GM18858 (cell line): Measurements from ENCODE around the gene ENTHD1.

Experiments used
- ATAC-seq: cut with Tn5 transposase; IDR thresholded peaks from one replicate; pipeline ENCODE4 v1.9.1; 2021; ENCODE audit not compliant: unreplicated experiment

ENTHD1 gene

DNA sequence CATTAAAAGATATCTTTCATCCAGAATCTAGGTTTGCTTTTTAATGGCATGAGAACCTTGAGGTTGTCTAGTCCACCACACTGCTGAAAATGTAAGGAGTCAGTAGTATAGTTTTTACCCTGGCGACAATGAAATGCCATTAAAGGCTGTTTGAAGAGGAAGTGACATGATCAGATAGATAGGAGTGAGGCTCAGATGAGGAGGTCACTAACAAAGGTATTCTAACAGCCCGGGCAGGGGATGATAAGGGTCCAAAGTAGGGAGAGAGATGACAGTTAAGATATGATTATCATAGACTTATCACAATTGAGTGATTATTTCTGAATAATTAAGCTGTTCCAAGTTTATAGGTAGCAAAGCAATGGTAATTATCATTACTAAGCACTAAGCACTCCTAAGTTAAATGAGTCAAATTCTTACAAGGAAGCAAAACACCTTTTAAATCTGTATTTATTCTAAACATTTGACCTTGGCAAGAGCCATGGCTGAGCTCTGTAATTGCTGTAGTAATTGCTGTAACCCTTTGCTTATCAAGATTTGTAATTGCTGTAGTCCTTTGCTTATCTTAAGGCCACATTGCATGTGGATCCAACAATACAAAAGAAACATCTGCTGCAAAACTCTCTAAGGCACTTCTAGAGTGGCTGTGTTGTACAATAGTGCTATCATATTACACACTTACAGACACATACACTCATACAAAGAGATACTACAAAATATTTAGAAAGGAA is 92.6 kb downstream of the ENTHD1 start:
- ATAC-seq: no peak

DNA sequence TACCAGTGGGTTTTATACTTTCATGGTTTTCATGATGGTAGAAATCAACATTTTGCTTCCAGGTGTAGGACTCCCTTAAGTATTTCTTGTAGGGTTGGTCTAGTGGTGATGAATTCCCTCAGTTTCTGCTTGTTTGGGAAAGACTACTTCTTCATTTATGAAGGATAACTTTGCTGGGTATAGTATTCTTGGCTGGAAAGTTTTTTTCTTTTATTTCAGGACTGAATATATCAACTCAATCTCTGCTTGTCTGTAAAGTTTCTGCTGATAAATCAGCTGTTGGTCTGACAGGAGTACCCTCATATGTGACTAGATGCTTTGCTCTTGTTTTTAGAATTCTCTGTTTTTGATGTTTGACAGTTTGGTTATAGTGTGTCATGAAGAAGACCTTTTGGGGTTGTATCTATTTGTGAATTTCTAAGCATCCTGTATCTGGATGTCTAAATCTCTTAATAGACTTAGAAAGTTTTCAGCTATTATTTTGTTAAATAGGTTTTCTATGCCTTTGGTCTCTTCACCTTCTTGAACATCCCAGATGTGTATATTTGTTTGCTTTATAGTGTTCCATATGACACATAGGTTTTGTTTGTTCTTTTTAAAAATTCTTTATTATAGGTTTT is 95.9 kb downstream of the ENTHD1 start:
- no peak for ATAC-seq

DNA sequence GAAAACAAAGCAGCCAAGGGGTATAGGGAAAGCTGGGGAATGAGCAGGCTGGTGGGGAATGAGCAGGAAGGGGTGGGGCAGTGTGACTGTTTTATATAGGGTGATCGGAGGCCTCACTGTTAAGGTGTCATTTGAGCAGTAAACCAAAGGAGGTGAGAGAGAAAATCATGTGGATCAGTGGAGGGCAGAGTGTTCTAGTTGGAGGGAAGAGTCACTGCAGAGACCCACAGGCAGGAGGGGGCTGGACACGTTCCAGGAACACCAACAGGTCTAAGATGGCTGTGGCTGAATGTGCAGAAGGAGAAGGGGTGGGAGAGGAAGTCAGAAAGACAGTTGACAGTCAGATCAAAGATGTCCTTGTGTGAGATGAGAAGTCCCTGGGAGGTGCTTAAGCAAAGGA is 103.8 kb downstream of the ENTHD1 start:
- ATAC-seq: no peak

DNA sequence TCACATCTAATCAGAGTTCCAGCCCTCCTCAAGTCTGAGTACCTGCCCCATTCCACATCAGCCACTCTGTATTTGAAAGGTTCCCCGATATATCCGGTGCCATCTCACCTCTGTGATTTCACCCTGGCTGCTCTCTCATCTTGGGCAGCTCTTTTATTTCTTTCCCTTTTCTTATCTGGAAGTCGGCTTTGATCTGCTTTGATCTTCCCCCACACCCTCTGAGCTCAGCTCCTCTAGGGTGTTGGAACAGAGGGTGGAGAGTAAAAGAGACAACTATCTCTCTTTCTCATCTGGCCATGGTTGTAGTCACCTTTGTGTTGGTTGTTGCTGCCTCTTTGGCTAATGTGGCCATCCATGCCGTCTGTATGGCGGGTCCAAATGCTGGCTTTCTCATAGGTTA is 108.3 kb downstream of the ENTHD1 start:
- no peak for ATAC-seq

DNA sequence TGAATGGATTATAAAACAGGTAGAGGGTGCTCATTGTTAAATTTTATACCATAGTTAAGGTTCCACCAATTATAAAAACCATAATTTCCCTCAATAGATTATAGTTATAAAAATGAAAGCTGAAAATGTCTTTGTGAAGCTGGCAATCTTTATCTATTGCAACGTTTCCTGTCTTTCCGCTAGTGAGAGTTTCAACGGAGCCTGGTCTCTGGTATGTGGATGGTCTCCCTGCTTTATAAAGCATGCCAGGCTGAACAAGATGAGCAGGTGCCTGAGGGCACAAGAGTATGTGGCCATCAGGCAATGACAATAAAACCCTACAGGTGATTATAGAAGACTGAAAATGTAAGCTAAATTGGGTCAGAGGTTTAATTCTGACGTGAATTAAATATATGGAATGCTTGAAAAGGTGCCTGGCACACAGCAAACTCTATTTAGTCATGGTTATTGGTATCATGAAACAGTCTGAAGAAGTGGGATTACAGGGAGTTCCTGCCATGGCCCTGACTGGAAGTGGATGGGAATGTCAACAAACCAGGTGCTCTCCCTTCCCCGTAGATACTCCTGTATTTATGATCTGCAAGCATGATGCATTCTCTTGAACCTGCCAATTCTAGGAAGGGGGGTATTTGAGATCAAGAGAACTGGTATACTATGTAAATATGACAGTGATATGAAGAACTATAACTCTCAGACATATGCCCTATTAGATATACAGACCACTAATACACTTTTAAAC is 115.7 kb downstream of the ENTHD1 start:
- no peak for ATAC-seq

DNA sequence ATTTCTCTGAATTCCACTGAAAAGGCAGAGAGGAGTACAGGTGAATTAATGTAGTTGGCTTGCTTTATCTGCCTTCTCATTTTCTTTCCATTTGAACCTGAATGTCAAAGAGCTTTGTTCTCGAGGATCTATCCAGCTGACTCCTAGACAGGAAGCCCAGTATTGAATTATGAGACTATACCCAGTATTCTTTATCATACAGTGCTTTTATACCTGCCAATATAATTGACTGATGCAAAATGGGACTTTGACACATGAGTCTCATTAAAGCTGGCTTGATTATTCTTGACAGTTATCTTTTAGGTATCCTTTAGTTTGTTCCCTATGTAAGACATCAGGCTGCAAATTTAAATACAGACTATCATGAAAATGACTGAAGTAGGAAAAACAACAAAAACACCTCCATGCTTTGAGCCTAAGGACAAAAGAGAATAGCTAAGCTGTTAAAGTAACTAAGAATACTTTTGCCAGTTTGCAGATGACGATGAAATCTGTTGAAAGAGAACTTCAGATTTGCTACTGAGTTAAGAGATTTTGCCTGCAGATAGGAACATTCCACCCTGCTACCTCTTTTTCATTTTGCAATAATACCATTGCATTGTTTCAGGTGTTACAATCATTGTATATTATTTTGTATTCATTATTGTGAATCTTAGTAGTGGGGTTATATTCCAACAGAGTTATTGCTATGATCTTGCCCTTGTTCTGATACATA is 117.1 kb downstream of the ENTHD1 start:
- no peak for ATAC-seq

DNA sequence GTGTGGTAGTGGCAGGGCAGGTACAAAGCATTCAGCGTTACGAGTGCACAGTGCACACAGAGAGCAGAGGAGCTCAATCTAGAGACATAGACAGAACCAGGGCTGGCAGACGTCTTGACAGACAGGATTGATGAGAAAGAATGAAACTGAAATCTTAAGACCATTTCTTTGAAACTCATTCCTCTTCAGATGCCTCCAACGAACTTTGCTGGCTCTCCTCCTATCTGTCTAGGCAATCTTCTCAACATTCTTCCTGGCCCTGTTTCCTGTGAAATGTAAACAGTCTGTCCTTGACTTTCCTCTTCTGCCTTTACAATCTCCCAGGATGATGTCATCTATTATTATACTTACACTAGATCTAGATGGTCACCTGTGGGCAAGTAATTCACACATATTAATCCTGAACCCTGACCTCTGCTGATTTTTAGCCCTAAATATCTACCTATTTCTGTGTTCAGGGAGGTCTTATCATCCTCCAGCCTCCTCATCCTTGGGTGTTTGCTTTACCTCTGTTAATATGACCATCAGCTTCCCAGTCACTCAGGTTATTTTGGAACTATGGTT is 119.5 kb downstream of the ENTHD1 start:
- ATAC-seq: no peak

DNA sequence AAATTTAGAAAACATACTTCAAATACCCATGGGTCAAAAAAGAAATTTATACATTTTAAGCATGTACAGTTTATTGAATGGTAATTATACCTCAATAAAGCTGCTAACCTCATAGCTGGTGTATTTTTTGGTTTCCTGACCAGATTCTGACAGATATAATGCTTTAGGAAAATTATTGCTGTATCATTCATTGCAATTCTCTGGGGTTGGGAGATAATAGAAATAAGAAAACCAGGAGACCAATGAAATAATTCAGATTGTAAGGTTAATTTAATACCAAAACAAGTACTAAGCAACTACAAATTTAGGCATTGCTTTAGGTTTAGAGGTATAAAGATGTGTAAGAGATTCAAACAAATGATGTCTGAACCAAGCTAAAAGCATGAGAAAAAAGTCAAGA is 120.1 kb downstream of the ENTHD1 start:
- no peak for ATAC-seq

DNA sequence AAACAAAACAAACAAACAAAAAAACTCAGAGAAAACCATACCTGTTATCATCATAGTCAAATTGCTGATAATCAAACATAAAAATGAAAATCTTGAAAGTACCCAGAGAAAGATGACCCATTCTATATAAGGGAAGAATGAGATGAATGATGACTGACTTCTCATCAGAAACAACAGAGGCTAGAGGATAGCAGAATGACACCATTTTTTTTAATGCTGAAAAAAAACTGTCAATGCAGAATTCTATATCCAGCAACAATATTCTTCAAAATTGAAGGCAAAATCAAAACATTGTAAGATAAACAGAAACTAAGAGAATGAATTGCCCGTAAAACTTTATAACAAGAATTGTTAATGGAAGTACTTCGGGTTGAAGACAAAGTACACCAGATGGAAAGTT is 122.1 kb downstream of the ENTHD1 start:
- no peak for ATAC-seq

DNA sequence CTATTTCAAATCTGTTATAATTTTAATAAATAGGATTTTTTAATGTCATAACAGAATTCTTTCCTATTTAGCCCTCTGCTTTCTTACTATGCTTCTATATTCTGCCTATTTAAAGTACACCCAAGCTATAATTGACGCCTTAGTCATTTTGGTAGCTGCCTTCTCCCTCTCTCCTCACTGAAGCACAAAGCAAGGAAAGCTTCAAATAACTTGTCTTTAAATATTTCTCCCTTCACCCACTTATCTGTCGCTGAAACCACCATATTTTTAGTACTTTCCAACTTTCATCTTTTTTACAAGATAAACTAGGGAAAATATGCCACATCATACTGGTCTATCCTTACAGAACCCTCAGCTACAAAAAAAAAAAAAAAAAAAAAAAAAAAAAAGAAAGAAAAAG is 127.9 kb downstream of the ENTHD1 start:
- no peak for ATAC-seq

DNA sequence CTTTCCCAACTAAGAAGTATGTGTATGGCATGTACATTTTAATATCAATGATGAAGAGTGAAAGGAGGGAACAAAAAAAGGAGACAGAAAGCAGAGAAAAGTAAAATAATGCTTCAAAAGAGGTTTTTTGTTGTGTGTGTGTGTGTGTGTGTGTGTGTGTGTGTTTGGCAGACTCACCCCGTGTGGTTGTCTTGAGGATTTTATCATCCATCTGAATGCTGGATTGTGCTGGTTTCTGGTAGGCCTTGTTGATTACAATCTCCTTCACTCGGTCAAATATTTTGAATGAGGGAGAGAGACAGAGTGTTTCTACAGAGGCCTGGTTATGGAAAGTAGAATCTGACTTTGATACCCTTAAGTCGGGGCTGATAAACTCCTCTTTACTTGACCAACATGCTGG is 128.5 kb downstream of the ENTHD1 start:
- no peak for ATAC-seq

DNA sequence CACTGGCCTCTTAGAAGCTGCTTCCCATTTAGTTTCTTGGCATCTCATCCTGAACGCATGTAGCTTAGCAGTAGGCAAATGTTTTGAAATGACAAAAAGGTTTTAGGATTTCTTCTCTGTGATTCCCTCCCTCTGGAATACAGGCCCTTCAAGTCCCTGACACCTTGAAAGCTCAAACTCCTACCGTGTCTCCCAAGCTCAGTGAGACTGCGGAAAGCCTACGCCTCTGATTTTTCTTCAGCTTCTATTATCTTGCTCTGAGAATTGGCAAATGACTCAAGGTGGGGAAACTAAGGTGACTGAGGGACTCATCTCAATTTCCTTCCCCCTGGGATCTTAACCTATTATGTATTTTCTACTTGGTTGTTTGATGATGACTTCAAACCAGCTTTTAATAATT is 130.3 kb downstream of the ENTHD1 start:
- ATAC-seq: no peak

DNA sequence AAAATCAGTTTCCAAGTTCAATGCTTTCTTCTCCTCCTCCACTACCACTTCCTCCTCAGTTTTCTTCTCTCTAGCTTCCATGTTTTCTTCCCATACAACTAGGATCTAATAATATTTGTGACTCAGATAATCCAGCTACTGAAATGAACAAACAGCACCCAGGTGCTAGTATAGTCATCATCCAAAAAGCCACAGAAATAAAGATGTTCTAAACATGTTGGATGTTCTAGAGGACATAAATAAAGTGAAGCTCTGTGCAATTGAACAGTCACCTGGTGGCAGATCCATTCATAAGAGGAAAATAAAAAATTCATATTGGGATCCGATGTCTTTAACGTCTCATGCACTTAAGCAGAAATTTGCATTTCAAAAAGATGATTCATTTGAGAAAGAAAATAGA is 142.8 kb downstream of the ENTHD1 start:
- no peak for ATAC-seq

DNA sequence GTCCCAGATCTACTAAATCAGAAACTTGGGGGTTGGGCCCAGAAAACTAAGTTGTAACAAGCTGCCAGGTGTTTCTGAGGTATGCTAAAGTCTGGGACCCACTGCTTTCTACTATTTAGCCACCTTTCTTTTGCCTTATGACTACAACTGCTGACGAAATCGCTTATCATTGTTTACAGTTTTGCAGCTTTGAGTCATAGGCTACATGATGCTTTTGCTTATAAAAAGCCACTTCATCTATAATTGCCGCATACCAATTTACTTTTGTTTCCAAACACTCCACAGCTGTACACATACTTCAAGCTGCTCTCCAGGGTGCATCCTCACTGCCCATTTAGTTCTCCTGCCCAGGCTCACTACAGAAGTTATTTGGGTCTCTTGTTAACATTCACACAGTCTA is 144.7 kb downstream of the ENTHD1 start:
- no peak for ATAC-seq

DNA sequence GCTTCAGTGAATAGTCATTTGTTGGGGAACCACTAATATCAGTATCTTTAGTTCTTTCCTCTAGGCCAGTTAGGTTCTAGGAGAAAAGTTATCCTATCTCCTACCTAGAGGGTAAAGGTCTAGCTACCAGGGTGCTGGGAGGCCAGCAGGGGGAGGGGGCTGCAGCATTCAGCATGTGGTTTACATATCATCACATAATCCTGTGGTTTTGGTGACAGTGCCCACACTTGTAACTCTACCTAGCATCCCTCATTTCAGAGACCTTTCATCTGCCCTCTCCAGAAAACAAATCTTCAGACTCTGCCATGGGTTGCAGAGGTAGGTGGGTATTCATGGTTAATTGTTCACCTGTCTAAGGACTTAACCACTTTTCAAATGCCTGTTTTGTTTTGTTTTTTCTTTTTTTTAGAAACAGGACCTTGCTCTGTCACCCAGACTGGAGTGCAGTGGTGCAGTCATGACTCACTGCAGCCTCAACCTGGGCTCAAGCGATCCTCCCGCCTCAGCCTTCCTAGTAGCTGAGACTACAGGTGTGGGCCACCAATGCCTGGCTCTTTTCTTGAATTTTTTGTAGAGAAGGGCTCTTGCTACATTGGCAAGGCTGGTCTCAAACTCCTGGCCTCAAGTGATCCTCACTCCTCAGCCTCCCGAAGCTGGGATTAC is 146.8 kb downstream of the ENTHD1 start:
- ATAC-seq: no peak

DNA sequence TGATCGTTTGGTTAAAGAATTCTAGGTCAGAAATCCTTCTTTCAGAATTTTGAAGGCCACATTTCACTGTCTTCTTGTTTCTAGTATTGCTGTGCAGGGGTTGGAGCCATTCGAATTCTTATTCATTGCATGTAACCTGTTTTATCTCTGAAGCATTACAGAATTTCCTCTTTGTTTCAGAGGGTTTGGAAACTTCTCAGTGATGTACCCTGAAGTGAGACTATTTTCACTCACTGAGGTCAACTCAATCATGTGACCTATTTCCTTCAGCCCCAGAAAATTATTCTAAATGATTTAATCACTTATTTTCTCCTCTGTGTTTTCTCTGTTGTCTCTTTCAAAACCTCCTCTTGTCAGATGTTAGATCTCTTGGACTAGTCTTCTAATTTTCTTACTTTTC is 147.8 kb downstream of the ENTHD1 start:
- ATAC-seq: no peak

DNA sequence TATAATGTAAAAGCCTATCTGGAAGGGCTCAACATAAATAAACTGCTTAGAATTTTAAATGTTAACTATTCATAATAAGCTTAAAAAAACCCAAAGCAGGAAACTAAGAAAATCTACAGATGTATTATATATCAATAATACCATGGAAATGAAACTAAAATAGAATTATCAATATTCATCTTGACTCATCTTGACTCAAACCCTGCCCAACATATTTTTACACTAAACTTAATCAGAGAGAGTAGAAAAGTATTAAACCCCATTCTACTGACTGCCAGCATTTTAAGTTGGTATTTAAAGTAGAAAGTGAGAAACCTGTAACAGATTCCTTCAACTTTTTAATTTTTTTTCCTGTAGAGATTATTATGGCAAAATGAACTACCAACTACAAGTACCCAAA is 149.2 kb downstream of the ENTHD1 start:
- no peak for ATAC-seq

DNA sequence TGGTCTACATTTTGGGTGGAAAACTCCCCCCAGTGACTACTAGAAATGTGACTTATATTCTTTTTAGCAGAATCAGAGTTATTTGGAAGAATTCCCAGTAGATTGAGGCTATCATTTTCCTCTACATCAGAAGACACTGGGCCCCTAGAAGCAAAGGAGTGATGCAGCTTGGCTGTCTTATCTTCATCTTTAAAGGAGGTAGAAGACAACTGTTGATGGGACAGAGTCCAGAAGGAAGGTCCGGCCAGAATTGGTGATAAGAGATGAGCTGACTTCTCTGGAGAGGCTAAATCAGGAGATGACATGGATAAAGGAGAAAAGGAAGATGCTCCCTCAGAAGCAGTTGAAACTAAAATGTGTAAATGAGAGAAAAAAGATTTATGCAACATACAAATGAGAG is 149.6 kb downstream of the ENTHD1 start:
- no peak for ATAC-seq

DNA sequence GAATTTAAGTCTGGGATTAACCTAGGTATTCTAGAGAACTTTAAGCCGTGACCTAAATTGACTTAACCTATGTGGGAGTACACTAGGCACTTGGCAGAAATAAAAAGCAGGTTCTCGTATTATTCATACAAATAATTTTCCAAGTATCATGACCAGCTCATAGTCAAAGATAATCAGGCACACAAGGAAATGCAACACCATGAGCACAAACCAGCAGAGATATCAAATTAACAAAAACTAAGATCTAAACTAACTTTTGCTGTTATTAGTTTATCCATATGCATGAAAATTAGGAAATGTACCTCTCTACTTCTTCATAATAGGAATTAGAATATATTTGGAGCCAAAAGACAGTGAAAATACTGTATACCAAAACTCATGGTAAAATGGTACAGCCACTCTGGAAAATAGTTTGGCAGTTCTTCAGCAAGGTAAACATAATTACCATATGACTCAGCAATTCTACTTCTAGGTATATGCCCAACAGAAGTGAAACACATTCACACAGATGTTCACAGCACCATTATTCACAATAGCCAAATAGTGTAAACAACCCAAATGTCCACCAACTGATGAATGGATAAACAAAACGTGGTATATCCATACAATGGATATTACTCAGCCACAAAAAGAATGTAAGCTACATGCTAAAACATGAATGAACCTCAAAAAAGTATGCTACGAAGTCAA is 154.1 kb downstream of the ENTHD1 start:
- no peak for ATAC-seq

DNA sequence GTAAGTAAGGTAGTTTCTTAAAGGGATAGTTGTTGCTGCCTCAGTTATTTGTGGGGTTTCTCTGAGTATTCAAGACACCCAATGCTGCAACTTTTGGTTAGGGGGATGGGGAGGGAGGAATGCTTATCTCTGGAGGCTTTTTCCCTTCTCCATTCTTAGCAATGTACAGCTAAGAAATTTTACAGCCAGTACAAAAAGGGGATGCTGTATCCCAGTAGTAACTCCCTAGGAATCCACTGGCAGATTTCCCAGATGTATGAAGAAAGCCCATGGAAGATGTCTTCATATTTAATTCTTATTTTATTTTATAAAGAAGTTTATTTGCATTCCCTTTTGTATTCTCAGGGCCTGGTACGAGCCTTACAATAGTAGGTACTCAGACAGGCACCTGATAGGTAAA is 154.8 kb downstream of the ENTHD1 start:
- no peak for ATAC-seq
